ENCODE results near the gene FCHO2.

GRCh38 chr5:73097740-73098139 is 141.9 kb downstream of the FCHO2 start:
- TF ChIP-seq, protein P1, sequence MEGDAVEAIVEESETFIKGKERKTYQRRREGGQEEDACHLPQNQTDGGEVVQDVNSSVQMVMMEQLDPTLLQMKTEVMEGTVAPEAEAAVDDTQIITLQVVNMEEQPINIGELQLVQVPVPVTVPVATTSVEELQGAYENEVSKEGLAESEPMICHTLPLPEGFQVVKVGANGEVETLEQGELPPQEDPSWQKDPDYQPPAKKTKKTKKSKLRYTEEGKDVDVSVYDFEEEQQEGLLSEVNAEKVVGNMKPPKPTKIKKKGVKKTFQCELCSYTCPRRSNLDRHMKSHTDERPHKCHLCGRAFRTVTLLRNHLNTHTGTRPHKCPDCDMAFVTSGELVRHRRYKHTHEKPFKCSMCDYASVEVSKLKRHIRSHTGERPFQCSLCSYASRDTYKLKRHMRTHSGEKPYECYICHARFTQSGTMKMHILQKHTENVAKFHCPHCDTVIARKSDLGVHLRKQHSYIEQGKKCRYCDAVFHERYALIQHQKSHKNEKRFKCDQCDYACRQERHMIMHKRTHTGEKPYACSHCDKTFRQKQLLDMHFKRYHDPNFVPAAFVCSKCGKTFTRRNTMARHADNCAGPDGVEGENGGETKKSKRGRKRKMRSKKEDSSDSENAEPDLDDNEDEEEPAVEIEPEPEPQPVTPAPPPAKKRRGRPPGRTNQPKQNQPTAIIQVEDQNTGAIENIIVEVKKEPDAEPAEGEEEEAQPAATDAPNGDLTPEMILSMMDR (conservative IDR thresholded peaks at IDR 0.05) = no peak
- TF ChIP-seq ZFX (IDR thresholded peaks at IDR 0.05) = no peak

Measured in C4-2B (cell line).